HCT116 (cell line): ENCODE data around the gene ZNF148. TPM values are rescaled to one million over a fixed set of nuclear protein-coding genes. Genes with fewer than 3 reads are reported as not detected.

Experiments
- ATAC-seq: fragments of 200-7000 bp; cut with Tn5 transposase; 2 replicates; pipeline ENCODE4 v1.9.1; 2020; ENCODE audit warnings: mild to moderate bottlenecking, moderate library complexity
- BruUV-seq: library from RNA; stranded (reverse); fragments of 400-500 nt; replicated peaks from 2 replicates; lab custom pipeline; 2021; lab: Mats Ljungman, UMichigan
- CTCF ChIA-PET: fragments of 300-600 bp; sonication (Branson Sonifier 250); formaldehyde crosslinking; loops from one replicate; lab custom pipeline; 2021; ENCODE audit warnings: antibody characterized with exemption; lab: Charles Lee
- POLR2A ChIA-PET: fragments of 300-600, 350-600 bp; sonication (Branson Sonifier 250); formaldehyde crosslinking; loops from one replicate; lab custom pipeline; 2021; ENCODE audit warnings: antibody characterized with exemption; lab: Charles Lee
- RAD21 ChIA-PET, 2 experiments: fragments of 300-600 bp; sonication (Branson Sonifier 250); formaldehyde crosslinking; loops; one replicate each; lab custom pipeline; 2023; ENCODE audit warnings: low total read pairs in 2 of 2; ENCODE audit not compliant: uncharacterized antibody in 2 of 2, unreplicated experiment in 2 of 2, low non-redundant PET in 1 of 2; lab: Charles Lee
- DNase-seq: peaks from one replicate; pipeline ENCODE4 v3.0.0-alpha.2; 2010; ENCODE audit warnings: low read depth, low spot score
- H2AFZ ChIP-seq: fragments of 200-600 bp; shearing (Covaris generic), sonication (generic); 2 replicates; pipeline ENCODE4 v1.6.1; 2017; ENCODE audit warnings: low read depth, mixed run types, mixed read lengths, antibody characterized with exemption, low read length; ENCODE audit not compliant: poor library complexity, severe bottlenecking
- H3K27ac ChIP-seq: 2 replicates; pipeline ENCODE4 v1.5.1; 2012; ENCODE audit warnings: low read depth, low read length
- H3K27me3 ChIP-seq: fragments of 200-600 bp; sonication (generic); 2 replicates; pipeline ENCODE4 v1.6.1; 2016; ENCODE audit warnings: mixed run types, low read length, mixed read lengths; ENCODE audit not compliant: insufficient read depth
- H3K36me3 ChIP-seq, 2 experiments: fragments of 200-500 bp in 1 of 2; fragments of 200-600 bp in 1 of 2; sonication (Bioruptor generic) in 1 of 2; sonication (generic) in 1 of 2; 2 replicates each; pipeline versions ENCODE4 v1.5.1 to v1.6.1; 2014 to 2016; ENCODE audit warnings: low read length in 2 of 2, inconsistent platforms in 1 of 2, mixed read lengths in 1 of 2, mixed run types in 1 of 2; ENCODE audit not compliant: insufficient read depth in 2 of 2, control insufficient read depth in 1 of 2
- H3K4me1 ChIP-seq, 2 experiments: fragments of 200-600 bp in 1 of 2; sonication (generic) in 1 of 2; 2 replicates each; pipeline versions ENCODE4 v1.5.1 to v1.6.1; 2012 to 2017; ENCODE audit warnings: low read length in 2 of 2, inconsistent platforms in 1 of 2, mild to moderate bottlenecking in 1 of 2, mixed read lengths in 1 of 2, mixed run types in 1 of 2, moderate library complexity in 1 of 2; ENCODE audit not compliant: insufficient read depth in 2 of 2, control insufficient read depth in 1 of 2
- H3K4me2 ChIP-seq: fragments of 200-600 bp; sonication (generic); 2 replicates; pipeline ENCODE4 v1.6.1; 2017; ENCODE audit warnings: mixed run types, low read length, mixed read lengths
- H3K4me3 ChIP-seq, 2 experiments: fragments of 200-600 bp in 1 of 2; sonication (generic) in 1 of 2; replicated peaks in 1 of 2; 2 replicates each; pipeline ENCODE4 v1.5.1; 2011 to 2016; ENCODE audit warnings: low read length in 2 of 2, control low read depth in 1 of 2, low read depth in 1 of 2, mild to moderate bottlenecking in 1 of 2, mixed read lengths in 1 of 2, mixed run types in 1 of 2
- H3K79me2 ChIP-seq: fragments of 200-600 bp; sonication (generic); 2 replicates; pipeline ENCODE4 v1.6.1; 2017; ENCODE audit warnings: mild to moderate bottlenecking, mixed run types, low read length, moderate library complexity, mixed read lengths; ENCODE audit not compliant: insufficient read depth
- H3K9ac ChIP-seq: fragments of 200-600 bp; sonication (generic); 2 replicates; pipeline ENCODE4 v1.6.1; 2016; ENCODE audit warnings: low read length, mixed read lengths
- H3K9me2 ChIP-seq: fragments of 200-600 bp; sonication (generic), shearing (Covaris generic); 2 replicates; pipeline ENCODE4 v1.6.1; 2017; ENCODE audit warnings: mixed run types, mild to moderate bottlenecking, moderate library complexity; ENCODE audit not compliant: insufficient read depth
- H3K9me3 ChIP-seq, 2 experiments: fragments of 200-500 bp in 1 of 2; fragments of 200-600 bp in 1 of 2; sonication (Bioruptor generic) in 1 of 2; sonication (generic) in 1 of 2; 2 replicates each; pipeline ENCODE4 v1.6.1; 2014 to 2017; ENCODE audit warnings: low read length in 2 of 2, mixed read lengths in 2 of 2, inconsistent platforms in 1 of 2, low read depth in 1 of 2, mild to moderate bottlenecking in 1 of 2, mixed run types in 1 of 2, moderate library complexity in 1 of 2; ENCODE audit not compliant: control insufficient read depth in 1 of 2, insufficient read depth in 1 of 2
- H4K20me1 ChIP-seq: fragments of 200-600 bp; sonication (generic), shearing (Covaris generic); 2 replicates; pipeline ENCODE4 v1.6.1; 2017; ENCODE audit warnings: mixed run types, mild to moderate bottlenecking, moderate library complexity; ENCODE audit not compliant: insufficient read depth
- CTCF ChIP-seq, 3 experiments: fragments of 200-600 bp in 1 of 3; sonication (generic) in 1 of 3; IDR thresholded peaks in 2 of 3; conservative IDR thresholded peaks in 1 of 3; 2 replicates each; pipeline ENCODE4 v1.5.1; 2012 to 2017; ENCODE audit warnings: low read depth in 2 of 3, low read length in 2 of 3, antibody characterized with exemption in 1 of 3, borderline replicate concordance in 1 of 3, control low read depth in 1 of 3, mild to moderate bottlenecking in 1 of 3, mixed read lengths in 1 of 3, mixed run types in 1 of 3, moderate library complexity in 1 of 3; ENCODE audit not compliant: insufficient read depth in 1 of 3
- FOSL1 ChIP-seq: IDR thresholded peaks from 2 replicates; pipeline ENCODE4 v1.6.1; 2012; ENCODE audit warnings: low read depth
- POLR2AphosphoS5 ChIP-seq: IDR thresholded peaks from 2 replicates; pipeline ENCODE4 v1.6.1; 2011; ENCODE audit warnings: mild to moderate bottlenecking, low read depth, low read length, moderate library complexity
- intact Hi-C: fragments of 100-400 bp; cut with micrococcal nuclease; formaldehyde crosslinking; loops from 2 replicates; pipeline ENCODE4 v1.10.0; 2022
- total RNA-seq: library from RNA; stranded (reverse); gene quantifications from one replicate; pipeline ENCODE4 v1.2.1, GENCODE V29; 2021; ENCODE audit not compliant: unreplicated experiment
- TF ChIP-seq, protein P1 (sequence below): IDR thresholded peaks from 2 replicates; pipeline ENCODE4 v1.6.1; 2011; ENCODE audit warnings: mild to moderate bottlenecking, low read length, moderate library complexity; ENCODE audit not compliant: insufficient replicate concordance; ENCODE audit errors: extremely low read depth

ZNF148 gene
- total RNA-seq, 1 experiment from 2014 or later = 35.0 TPM

- POLR2A ChIA-PET = no interaction called here
- peak overlapping the region; percentile 96 for H3K4me2 ChIP-seq
Observed at GRCh38 chr3:125213364-125213755, 161.8 kb downstream of the ZNF148 start.

More at GRCh38 chr3:125213364-125213755, 161.8 kb downstream of the ZNF148 start:
- no peak for DNase-seq
- Histone ChIP-seq H3K4me1 (peaks cover 10 to 42% of the 10 kb centered on the region in 2 experiments), H3K9ac (peak overlapping the region; percentile 92), H4K20me1 (no peaks in the 10 kb centered on the region), H3K9me3 (no peaks in the 10 kb centered on the region), H3K36me3 (peaks cover 0 to 3% of the 10 kb centered on the region in 2 experiments; a peak in 1 of 4 replicates), H2AFZ (peak overlapping the region; percentile 87), H3K4me3 (peak overlapping the region; percentile 68 to 76), H3K27me3 (no peaks in the 10 kb centered on the region), H3K27ac (no peak overlapping the region)
- BruUV-seq = no TSS peak
- intact Hi-C loops = no loop called here
- TF ChIP-seq CTCF (IDR thresholded peaks at IDR 0.05 in 2 of 3, conservative IDR thresholded peaks at IDR 0.05 in 1 of 3; ENCODE audit: borderline replicate concordance in 1 of 3, insufficient read depth in 1 of 3, low read depth in 2 of 3, low read length in 2 of 3) (no peak), FOSL1 (no peak), POLR2AphosphoS5 (no peak)
- TF ChIP-seq, protein P1, sequence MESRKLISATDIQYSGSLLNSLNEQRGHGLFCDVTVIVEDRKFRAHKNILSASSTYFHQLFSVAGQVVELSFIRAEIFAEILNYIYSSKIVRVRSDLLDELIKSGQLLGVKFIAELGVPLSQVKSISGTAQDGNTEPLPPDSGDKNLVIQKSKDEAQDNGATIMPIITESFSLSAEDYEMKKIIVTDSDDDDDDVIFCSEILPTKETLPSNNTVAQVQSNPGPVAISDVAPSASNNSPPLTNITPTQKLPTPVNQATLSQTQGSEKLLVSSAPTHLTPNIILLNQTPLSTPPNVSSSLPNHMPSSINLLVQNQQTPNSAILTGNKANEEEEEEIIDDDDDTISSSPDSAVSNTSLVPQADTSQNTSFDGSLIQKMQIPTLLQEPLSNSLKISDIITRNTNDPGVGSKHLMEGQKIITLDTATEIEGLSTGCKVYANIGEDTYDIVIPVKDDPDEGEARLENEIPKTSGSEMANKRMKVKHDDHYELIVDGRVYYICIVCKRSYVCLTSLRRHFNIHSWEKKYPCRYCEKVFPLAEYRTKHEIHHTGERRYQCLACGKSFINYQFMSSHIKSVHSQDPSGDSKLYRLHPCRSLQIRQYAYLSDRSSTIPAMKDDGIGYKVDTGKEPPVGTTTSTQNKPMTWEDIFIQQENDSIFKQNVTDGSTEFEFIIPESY = no peak
- TF ChIP-seq, all 23 proteins: peak for 0
- Histone ChIP-seq H3K79me2 (peaks cover 15% of the 10 kb centered on the region; the same call in 1 of the 2 replicates), H3K9me2 (no peaks in the 10 kb centered on the region)
- ChIA-PET CTCF (no interaction called here), RAD21 (no interaction called here)
- no peak for ATAC-seq
